Ovary (tissue), 9 donors: ENCODE data around the gene AFAP1. TPM values are rescaled to one million over a fixed set of nuclear protein-coding genes. Genes with fewer than 3 reads are reported as not detected.

Source experiments
- DNase-seq, 5 donors: peaks; one replicate each; pipeline ENCODE4 v3.0.0-alpha.2; 2019 to 2020
- H3K27ac ChIP-seq, 2 donors: fragments of 200-600 bp; one replicate each; pipeline versions ENCODE4 v1.5.1 to v1.8.0; 2019 to 2022
- H3K27me3 ChIP-seq: fragments of 200-600 bp; one replicate; pipeline ENCODE4 v1.8.0; 2022
- H3K36me3 ChIP-seq: fragments of 200-600 bp; sonication (generic); one replicate; pipeline ENCODE4 v1.5.1; 2019
- H3K4me1 ChIP-seq: one replicate; pipeline ENCODE4 v1.8.1; 2013; ENCODE audit warnings: mild to moderate bottlenecking, moderate library complexity; ENCODE audit not compliant: insufficient read depth
- H3K4me3 ChIP-seq: fragments of 200-600 bp; sonication (generic); one replicate; pipeline ENCODE4 v1.5.1; 2017
- H3K9me3 ChIP-seq, 2 donors: fragments of 200-600 bp in 1 of 2; sonication (generic) in 1 of 2; one replicate each; pipeline versions ENCODE4 v1.5.1 to v1.8.1; 2013 to 2019; ENCODE audit warnings: mild to moderate bottlenecking in 1 of 2, moderate library complexity in 1 of 2
- CTCF ChIP-seq, 3 donors: fragments of 450-650 bp in 2 of 3; fragments of 200-600 bp in 1 of 3; IDR thresholded peaks; one replicate each; pipeline versions ENCODE4 v1.5.1 to v1.8.0; 2016 to 2022; ENCODE audit warnings: antibody characterized with exemption in 3 of 3, mild to moderate bottlenecking in 1 of 3
- EP300 ChIP-seq: sonication (generic); formaldehyde crosslinking; IDR thresholded peaks from one replicate; pipeline ENCODE4 v1.6.1; 2017; ENCODE audit warnings: antibody characterized with exemption
- POLR2A ChIP-seq: fragments of 450-650 bp; IDR thresholded peaks from one replicate; pipeline ENCODE4 v1.6.1; 2017; ENCODE audit warnings: antibody characterized with exemption, mild to moderate bottlenecking, moderate library complexity
- WGBS, 3 donors: extraction: QIAGEN DNeasy Blood & Tissue Kit in 1 of 3; methylation state at CpG; one replicate each; pipeline versions ENCODE4 v1.1.5 to v1.1.7; 2013 to 2017; 5-methylcytosine and 5-hydroxymethylcytosine counted together
- intact Hi-C, 4 donors: fragments of 100-400 bp; cut with DNase I; formaldehyde crosslinking; loops; one replicate each; pipeline versions ENCODE4 v1.11.0 to v1.15.1; 2022 to 2023
- polyA plus RNA-seq, 2 donors: library from polyadenylated mRNA; stranded (reverse); fragments of 200-250 nt in 1 of 2; fragments of 350-450 nt in 1 of 2; fragmentation: Illumina TruSeq in 1 of 2; extraction: RNeasy Lipid Tissue Mini Kit (QIAGEN cat#74804) in 1 of 2; gene quantifications; one replicate each; pipeline ENCODE4 v1.2.3, GENCODE V29; 2013 to 2014
- total RNA-seq, 7 donors: library from RNA; depleted of rRNA in 2 of 7; stranded (reverse); fragments of >200 nt in 2 of 7; fragmentation: NEBNext Ultra II Directional in 3 of 7; extraction: Animal tissue kit (Norgen Biotek cat#: 25700) in 3 of 7; gene quantifications; one replicate each; pipeline versions ENCODE4 v1.1.0 to v1.2.4, GENCODE V29; 2016 to 2023
- donor health status: DM: no; HTN: no; CAD: no; lungs with moderate emphysema.
- donor health status: DM: no; HTN: no; CAD: no.
- donor health status: Bipolar disorder and iron deficiency.
- donor health status: DM: yes; HTN: yes; CAD: no.
- donor health status: DM: no; HTN: no; CAD: no.
- donor health status: DM: yes; HTN: yes; CAD: no.

Gene AFAP1
- total and polyA plus RNA-seq, 9 donors = 8.6 to 42.3 (median 23.0) TPM

- intact Hi-C loops = no loop called here
- no peak overlapping the region for H3K4me3 ChIP-seq
- peaks cover 10% of the 10 kb centered on the region for H3K4me1 ChIP-seq
- no peak overlapping the region for H3K27ac ChIP-seq
- no peaks in the 10 kb centered on the region for H3K27me3 ChIP-seq
- TF ChIP-seq EP300 (no peak), POLR2A (no peak), CTCF (IDR thresholded peaks at IDR 0.05) (no peak)
- no peaks in the 10 kb centered on the region for H3K9me3 ChIP-seq
- no peaks in the 10 kb centered on the region for H3K36me3 ChIP-seq
- 23 to 28% (median 27%) methylated on average over 6 of the region's 6 CpGs for WGBS, 3 donors
- DNase-seq = no peak
These were observed 78.2 kb downstream of the AFAP1 start for GRCh38 chr4:7861440-7861881.

GRCh38 chr4:7860600-7861163 lies 79.0 kb downstream of the AFAP1 start:
- H3K27ac ChIP-seq = no peak overlapping the region
- TF ChIP-seq CTCF (IDR thresholded peaks at IDR 0.05) (no peak), EP300 (no peak), POLR2A (no peak)
- peaks cover 10% of the 10 kb centered on the region for H3K4me1 ChIP-seq
- DNase-seq = no peak
- intact Hi-C loops = no loop called here
- no peaks in the 10 kb centered on the region for H3K9me3 ChIP-seq
- no peaks in the 10 kb centered on the region for H3K36me3 ChIP-seq
- 90 to 93% (median 93%) methylated on average over 19 of the region's 19 CpGs for WGBS, 3 donors
- no peak overlapping the region for H3K4me3 ChIP-seq
- no peaks in the 10 kb centered on the region for H3K27me3 ChIP-seq

- H3K36me3 ChIP-seq = no peaks in the 10 kb centered on the region
- no peak for DNase-seq
- no peaks in the 10 kb centered on the region for H3K9me3 ChIP-seq
- peaks cover 10% of the 10 kb centered on the region for H3K4me1 ChIP-seq
- no peak overlapping the region for H3K4me3 ChIP-seq
- H3K27ac ChIP-seq = no peak overlapping the region
- 79 to 87% (median 82%) methylated on average over 4 of the region's 4 CpGs for whole genome bisulfite sequencing, 3 donors
- no peak for TF ChIP-seq POLR2A
- no peak for TF ChIP-seq EP300
- no peak for TF ChIP-seq CTCF (IDR thresholded peaks at IDR 0.05)
- intact Hi-C loops = no loop called here
- no peaks in the 10 kb centered on the region for H3K27me3 ChIP-seq
These were observed 80.3 kb downstream of the AFAP1 start for GRCh38 chr4:7859326-7859725.

- 81 to 91% (median 90%) methylated on average over 5 of the region's 5 CpGs for WGBS, 3 donors
- Histone ChIP-seq H3K4me3 (no peak overlapping the region), H3K36me3 (no peaks in the 10 kb centered on the region), H3K27me3 (no peaks in the 10 kb centered on the region), H3K27ac (no peak overlapping the region), H3K4me1 (peaks cover 8% of the 10 kb centered on the region), H3K9me3 (no peaks in the 10 kb centered on the region)
- no peak for DNase-seq
- TF ChIP-seq CTCF (IDR thresholded peaks at IDR 0.05) = no peak
- TF ChIP-seq POLR2A = no peak
- no peak for TF ChIP-seq EP300
- intact Hi-C loops = no loop called here
These were observed 81.2 kb downstream of the AFAP1 start for GRCh38 chr4:7858498-7858897.
